Renal cortex interstitium (tissue), 15 donors: ENCODE data around the gene ASCL5. TPM values are rescaled to one million over a fixed set of nuclear protein-coding genes. Genes with fewer than 3 reads are reported as not detected.
"Not testable (repeated sequence)": the region's sequence is repeated elsewhere in the genome, so short reads cannot be mapped to it uniquely, and the experiment has no call there.

ENCODE experiments used
- DNase-seq, 11 donors: peaks; one replicate each; pipeline ENCODE4 v3.0.0-alpha.2; 2013; ENCODE audit warnings: low read depth in 9 of 11, low spot score in 4 of 11; ENCODE audit errors: extremely low read depth in 1 of 11
- long read RNA-seq, 16 experiments: transcript quantifications; one replicate each; lab custom pipeline, GENCODE V29; 2026
- polyA plus RNA-seq, 3 donors: library from polyadenylated mRNA; unstranded; fragments of 120-200 nt; gene quantifications; one replicate each; pipeline ENCODE4 v1.2.1, GENCODE V29; 2013; ENCODE audit not compliant: insufficient read length in 3 of 3

The ASCL5 gene
- under 1 TPM; 0.12 to 0.40 (median 0.15) TPM for polyA plus RNA-seq
- long read RNA-seq, donor 1, result 0 reads
- long read RNA-seq, donor 2, result 0 reads
- long read RNA-seq, donor 3, result 0 reads
- long read RNA-seq, donor 4, result 0 reads
- long read RNA-seq, donor 5, result 0 reads
- long read RNA-seq, donor 6, partial matches to known transcripts, result 0 of 1 reads
- long read RNA-seq, donor 6, other reads (novel, unspliced or antisense), result 0 of 1 reads
- long read RNA-seq, donor 7, partial matches to known transcripts, result 0 of 1 reads
- long read RNA-seq, donor 7, other reads (novel, unspliced or antisense), result 0 of 1 reads
- long read RNA-seq, donor 8, result 0 reads
- long read RNA-seq, donor 9, result 0 reads
- long read RNA-seq, donor 10, result 0 reads
- long read RNA-seq, donor 11, result 0 reads
- long read RNA-seq, donor 12, result 0 reads
- long read RNA-seq, donor 13, result 0 reads
- long read RNA-seq, donor 14, result 0 reads
- long read RNA-seq, donor 15, partial matches to known transcripts, result 0 of 1 reads
- long read RNA-seq, donor 15, other reads (novel, unspliced or antisense), result 0 of 1 reads
- long read RNA-seq, donor 16, partial matches to known transcripts, result 0 of 1 reads
- long read RNA-seq, donor 16, other reads (novel, unspliced or antisense), result 0 of 1 reads

GRCh38 chr1:201126832-201127754 lies at the start of gene ASCL5:
Gene ASCL5, minus strand, starts transcription at chr1:201127184. Its CDS starts 11,812 bp downstream, at chr1:201115372.
- no peak for DNase-seq

- no peak for DNase-seq
These were observed 49.0 kb upstream of the ASCL5 start for GRCh38 chr1:201175820-201176500.

- DNase-seq, result no peak
These were observed 46.8 kb upstream of the ASCL5 start for GRCh38 chr1:201173736-201174135.

- no peak for DNase-seq
These were observed 46.1 kb upstream of the ASCL5 start for GRCh38 chr1:201172999-201173610.

- DNase-seq, result peak in 1 of 11 donors; percentile 48
These were observed 45.3 kb upstream of the ASCL5 start for GRCh38 chr1:201172326-201172725.

GRCh38 chr1:201171063-201172036 lies 44.4 kb upstream of the ASCL5 start:
- DNase-seq, result peak in 5 of 11 donors; percentile 38 to 53 (median 42)

GRCh38 chr1:201170533-201171062 lies 43.6 kb upstream of the ASCL5 start:
- peak; percentile 81 to 95 (median 88) for DNase-seq

GRCh38 chr1:201169971-201170532 lies 43.1 kb upstream of the ASCL5 start:
- no peak for DNase-seq

GRCh38 chr1:201169203-201169602 lies 42.2 kb upstream of the ASCL5 start:
- DNase-seq, result no peak

GRCh38 chr1:201167041-201167991 lies 40.3 kb upstream of the ASCL5 start:
- DNase-seq, result peak in 1 of 11 donors; percentile 43

GRCh38 chr1:201164645-201165044 lies 37.7 kb upstream of the ASCL5 start:
- no peak for DNase-seq

- DNase-seq, result no peak
These were observed 36.7 kb upstream of the ASCL5 start for GRCh38 chr1:201163707-201164106.

GRCh38 chr1:201163036-201163435 lies 36.1 kb upstream of the ASCL5 start:
- not testable (repeated sequence) for DNase-seq

GRCh38 chr1:201157949-201158348 lies 31.0 kb upstream of the ASCL5 start:
- no peak for DNase-seq

GRCh38 chr1:201156819-201157218 lies 29.8 kb upstream of the ASCL5 start:
- DNase-seq, result no peak

- DNase-seq, result no peak
These were observed 29.4 kb upstream of the ASCL5 start for GRCh38 chr1:201156346-201156745.
